Occipital lobe (tissue), 2 donors: ENCODE results near the gene PPOX. TPM values are rescaled to one million over a fixed set of nuclear protein-coding genes. Genes with fewer than 3 reads are reported as not detected.

Experiments
- DNase-seq: peaks from one replicate; lab custom pipeline; 2025; lab: John Stamatoyannopoulos, UW
- total RNA-seq: library from RNA; depleted of rRNA; stranded (reverse); fragments of >200 nt; gene quantifications from one replicate; pipeline ENCODE4 v1.2.3, GENCODE V29; 2014

The PPOX gene
- total RNA-seq, 1 donor from 2014 or later, result 25.4 TPM

DNA sequence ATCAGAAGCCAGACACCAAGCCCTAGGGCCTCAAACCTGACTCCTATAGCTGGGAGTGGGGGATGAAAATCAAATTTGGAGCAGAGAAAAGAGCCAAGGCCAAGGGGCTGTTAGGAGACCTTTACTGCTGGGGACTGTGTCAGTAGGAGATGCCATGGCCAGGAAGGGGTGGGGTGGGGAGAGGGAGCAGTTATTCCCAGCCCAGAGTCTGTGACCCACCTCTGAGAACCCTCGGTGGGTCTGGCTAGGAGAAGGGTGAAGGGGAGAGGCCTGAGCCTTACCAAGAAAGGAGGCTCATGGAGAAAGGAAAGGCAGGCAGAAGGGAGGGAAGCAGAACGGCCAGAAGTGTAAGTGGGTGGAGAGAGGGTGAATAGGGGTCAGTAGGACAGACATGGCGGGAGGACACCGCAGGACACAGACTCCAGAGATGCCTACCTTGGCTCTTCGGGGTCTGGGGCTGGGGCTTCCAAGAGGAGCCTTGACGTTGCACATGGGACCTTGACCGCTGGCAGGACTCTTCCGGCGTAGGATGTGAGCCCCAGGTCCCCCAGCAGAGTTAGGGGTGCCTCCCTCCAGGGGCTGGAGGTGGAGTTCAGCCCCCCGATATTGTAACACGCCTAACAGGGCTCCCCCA lies 31.5 kb downstream of the PPOX start:
- DNase-seq, result no peak

DNA sequence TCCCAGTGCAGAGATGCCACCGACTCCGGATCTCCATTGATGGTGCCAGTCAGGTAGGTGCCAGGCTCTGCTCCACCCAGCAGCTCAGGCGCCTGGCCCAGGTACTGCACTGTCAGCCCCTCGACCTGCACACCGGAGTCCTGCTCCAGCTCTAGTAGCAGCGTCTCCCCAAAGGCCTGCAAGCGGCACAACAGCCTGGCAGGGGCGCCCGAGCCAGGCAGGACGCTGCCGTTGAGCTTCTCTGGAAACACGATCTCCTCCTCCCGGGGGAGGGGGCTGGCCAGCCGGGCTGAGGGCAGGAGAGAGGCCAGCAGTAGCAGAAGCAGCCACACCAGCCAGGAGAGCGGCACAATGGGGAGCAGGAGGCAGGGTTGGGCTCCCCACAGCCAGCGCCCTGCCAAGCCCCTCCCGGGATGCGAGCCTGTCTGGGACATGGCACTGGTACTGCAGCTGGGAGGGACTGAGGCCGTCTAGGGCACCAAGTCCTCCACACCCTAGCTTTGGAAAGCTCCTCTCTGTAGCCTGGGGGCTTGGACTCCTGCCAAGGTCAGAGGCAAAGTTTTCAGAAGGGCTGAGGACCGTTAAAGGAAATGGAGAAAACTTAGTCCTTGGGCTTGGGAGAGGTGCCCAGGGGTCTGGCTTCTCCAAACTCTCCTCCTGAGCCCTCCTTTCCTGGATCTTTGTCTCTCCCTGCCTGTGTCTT lies 32.1 kb downstream of the PPOX start:
- DNase-seq, result peak; percentile 36

DNA sequence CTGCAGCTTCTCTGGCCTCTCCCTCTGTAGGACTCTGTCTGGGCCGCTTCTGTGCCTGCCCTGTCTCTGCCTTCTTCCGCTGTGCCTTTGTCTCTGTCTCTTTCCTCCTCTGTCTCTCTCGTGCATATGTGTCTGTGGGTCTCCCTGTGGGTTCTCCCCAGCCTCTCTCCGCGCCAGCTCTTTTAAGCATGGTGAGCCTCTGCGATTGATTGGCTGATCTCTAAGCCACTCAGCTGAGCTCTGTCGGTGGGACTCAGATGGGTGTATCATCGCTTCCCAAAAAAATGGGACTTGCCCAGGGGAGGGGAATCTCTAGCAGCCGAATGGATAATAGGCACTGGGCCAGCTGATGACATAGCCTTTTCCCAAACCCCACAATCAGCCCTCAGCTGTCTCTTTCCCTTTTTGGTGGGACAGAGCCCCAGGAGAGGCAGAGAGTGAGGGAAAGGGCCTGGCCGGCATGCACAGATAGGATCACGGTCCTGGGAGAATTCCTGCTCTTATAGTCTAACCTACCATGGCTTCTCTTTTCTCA lies 32.7 kb downstream of the PPOX start, which contains the start of gene ADAMTS4:
ADAMTS4 (minus strand) TSS at position 158 of the 535 bp plus-strand sequence. CDS start 427 bp downstream, outside the sequence.
- peak; percentile 81 for DNase-seq

DNA sequence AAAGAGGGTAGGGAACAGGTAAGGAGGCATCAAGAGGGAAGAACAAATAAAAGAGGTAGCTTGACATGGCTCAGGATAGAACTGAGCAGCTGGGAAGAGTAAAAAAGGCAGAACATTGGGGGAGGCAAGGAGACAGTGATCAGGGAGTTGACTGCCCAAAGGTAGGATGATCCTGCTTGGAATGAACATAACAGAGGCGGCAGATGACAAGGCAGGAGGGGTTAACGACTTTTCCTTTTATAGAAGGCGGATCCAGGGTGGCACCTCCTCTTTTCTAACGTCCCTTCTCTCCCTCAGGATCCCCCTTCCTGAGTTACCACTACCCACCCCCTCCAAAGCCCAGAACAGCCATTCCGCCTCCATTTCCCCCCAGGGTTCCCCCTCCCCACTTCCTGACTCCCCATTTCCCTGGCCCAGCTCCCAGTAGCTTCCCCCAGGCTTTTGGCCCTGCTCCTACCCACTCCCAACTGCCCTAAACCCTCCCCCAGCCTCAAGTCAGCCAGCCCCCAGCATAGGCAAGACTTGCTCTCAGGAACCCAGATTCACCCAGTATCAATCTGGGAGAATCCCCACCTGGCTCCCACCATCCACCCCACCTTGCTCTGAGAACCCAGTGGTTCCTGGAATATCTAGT lies 33.4 kb downstream of the PPOX start:
- DNase-seq, result no peak

GRCh38 chr1:161200421-161200991 lies 34.3 kb downstream of the PPOX start:
- DNase-seq, result peak; percentile 57

DNA sequence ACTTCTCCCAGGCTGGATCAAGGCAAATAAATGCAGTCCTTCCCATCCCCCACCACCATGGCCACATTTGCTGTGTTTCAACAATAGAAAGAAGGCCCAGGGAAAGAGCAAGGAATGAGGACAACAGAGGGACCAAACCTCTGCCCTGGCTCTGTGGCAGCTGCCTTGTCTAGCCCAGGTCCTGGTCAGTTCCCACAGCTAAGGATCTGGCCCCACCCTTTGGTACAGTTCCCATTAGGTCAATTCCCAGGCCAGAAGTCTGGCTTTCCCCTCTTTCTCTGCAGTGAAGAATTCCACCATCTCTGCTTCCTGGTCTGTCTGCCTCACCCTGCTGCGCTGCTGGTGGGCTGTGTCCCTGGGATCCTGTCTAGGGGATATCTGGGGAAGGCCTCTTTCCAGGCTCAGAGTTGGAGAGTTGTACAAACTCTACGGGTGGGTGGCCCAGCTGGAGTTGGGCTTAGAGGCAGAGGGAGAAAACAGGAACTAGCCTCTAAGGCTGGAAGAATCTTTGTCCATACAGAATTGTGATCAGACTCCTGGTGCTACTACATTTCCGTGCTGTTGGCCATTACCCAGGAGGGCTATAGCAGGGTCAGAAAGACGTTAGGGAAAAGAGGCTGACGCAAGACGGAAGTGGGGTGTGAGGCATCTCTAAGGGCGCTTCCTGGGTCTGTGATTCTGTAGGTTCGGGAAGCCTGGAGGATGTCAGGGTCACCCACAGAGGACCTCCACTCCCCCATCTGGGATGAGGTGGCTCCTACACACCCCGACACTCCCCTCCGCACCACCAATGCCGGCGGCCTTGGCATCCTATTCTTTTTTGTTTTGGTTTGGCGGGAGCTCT lies 35.0 kb downstream of the PPOX start:
- DNase-seq, result no peak

- peak; percentile 97 for DNase-seq
Observed at GRCh38 chr1:161201836-161202712, 35.8 kb downstream of the PPOX start, which contains the start of gene NDUFS2. Gene NDUFS2, plus strand, starts transcription at chr1:161202367. Its CDS starts 19 bp downstream, at chr1:161202386.

DNA sequence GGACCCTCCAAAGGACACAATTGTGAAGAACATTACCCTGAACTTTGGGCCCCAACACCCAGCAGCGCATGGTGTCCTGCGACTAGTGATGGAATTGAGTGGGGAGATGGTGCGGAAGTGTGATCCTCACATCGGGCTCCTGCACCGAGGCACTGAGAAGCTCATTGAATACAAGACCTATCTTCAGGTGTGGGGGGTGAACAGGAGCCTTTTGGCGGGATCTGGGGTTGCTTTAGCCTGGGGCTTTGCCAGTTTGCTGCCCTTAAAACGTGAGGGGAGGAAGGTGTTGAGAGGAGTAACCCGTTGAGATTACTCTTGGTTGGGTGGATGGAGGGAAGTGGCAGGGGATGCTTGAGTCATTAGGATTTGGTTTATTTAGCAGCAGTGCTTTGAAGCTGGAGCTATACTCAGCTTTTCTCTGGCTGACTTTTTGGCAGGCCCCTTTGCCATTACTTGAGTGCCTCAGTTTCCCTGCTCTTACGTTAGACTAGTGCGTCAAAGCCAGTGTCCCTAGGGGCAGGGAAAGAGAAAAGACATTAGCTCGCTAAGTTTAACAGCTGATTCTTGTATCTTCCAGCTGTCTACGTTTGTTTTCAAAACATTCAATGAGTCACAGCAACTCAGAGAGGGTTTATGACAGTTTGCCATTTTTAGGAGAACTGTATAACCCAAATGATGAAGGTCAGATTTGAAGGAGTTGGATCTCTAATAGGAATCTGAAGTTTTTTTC lies 40.4 kb downstream of the PPOX start:
- no peak for DNase-seq

GRCh38 chr1:161207173-161207572 lies 40.9 kb downstream of the PPOX start:
- no peak for DNase-seq

DNA sequence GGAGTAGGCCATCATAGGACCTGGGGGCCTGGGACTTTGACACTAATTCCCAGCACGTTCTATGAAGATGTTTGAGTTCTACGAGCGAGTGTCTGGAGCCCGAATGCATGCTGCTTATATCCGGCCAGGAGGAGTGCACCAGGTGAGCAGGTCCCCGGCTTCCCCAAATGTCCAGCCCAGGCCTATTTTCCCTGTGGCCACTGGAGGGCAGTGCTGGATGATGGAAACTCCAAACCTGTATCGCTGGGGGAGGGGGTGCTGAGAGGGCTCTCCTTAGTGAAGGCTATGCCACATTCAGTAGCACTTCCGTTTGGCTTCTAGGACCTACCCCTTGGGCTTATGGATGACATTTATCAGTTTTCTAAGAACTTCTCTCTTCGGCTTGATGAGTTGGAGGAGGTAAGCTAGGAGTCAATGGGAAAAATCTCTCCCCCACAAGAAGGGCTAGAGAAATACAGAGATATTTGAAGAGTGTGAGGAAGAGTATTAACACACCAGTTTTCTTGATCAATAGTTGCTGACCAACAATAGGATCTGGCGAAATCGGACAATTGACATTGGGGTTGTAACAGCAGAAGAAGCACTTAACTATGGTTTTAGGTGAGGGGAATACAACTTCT lies 43.7 kb downstream of the PPOX start:
- DNase-seq, result peak; percentile 60

GRCh38 chr1:161214369-161214768 lies 48.1 kb downstream of the PPOX start:
- DNase-seq, result no peak

- no peak for DNase-seq
Observed at GRCh38 chr1:161215076-161215475, 48.9 kb downstream of the PPOX start, which contains the start of gene FCER1G. Gene FCER1G, plus strand, starts transcription at chr1:161215295. Its CDS starts 27 bp downstream, at chr1:161215322.

DNA sequence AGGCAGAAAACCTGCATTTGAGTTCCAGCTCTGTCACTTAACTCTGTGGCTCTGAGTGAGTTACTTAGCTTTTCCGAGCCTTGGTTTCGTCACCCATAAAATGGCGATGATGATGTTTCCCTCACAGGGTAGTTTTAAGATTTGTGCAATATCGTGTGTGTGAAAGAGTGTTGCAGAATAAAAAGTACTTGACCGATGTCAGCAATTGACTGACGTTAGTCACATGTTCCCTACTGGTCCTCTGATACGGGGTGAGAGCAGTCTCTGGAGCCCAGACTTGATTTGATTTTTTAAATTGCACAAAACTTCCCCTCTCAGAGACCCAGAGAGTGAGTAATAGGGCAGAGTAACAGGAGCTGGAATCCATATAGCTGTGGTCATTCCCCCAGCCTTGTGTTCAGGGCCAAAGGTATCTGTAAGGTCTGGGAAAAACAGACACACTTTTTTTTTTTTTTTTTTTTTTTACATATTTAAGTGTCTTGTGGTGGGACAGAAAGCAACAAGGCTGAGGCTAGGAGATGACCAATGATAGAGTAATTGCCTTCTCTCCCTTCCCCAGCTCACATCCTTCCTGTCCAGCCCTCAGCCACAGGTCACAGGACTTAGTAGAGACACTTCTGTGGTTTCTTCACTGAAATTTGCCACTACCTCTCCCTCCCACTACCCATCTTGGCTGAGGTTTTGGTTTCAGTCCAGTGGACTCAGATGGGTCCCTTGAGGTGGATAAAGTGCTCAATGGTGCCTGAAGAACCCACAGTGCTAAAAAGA lies 50.9 kb downstream of the PPOX start:
- DNase-seq, result no peak

- no peak for DNase-seq
Observed at GRCh38 chr1:161217831-161218230, 51.6 kb downstream of the PPOX start.

- no peak for DNase-seq
Observed at GRCh38 chr1:161218301-161219077, 52.3 kb downstream of the PPOX start.

DNA sequence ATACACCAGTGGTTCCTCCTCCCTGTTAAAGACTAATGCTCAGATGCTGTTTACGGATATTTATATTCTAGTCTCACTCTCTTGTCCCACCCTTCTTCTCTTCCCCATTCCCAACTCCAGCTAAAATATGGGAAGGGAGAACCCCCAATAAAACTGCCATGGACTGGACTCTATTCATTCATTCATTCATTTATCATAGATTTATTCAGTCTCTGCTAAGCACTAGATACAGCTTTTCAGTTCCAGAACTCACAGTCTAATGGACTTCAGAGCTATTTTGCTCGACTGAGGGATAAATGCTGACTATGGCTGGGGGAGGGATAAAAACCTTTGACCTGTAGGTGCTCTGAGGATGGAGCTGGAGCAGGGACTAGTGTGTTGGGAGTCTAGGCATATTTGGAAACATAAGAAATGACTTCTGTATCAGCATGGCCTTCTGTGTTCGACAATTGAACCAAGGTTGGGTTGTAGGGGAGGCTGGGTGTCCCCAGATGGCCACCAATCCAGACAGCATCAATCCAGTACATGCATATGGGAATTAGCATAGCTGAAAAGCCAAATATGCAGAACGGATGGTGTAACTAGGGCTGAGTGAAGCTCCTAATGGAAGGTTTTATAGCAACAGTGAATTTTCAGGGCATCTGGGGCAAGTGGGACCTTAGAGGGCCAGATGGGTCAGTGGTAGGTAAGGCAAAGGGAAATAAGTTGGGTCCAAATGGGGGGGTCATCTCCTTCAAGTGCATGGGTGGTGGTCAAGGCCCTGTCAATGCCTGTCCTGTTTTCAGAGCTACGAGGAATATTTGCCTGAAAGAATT lies 53.1 kb downstream of the PPOX start:
- no peak for DNase-seq
